LNCaP clone FGC (cell line): ENCODE measurements around the gene ATRNL1.

ENCODE experiments used
- DNase-seq: peaks from one replicate; pipeline ENCODE4 v3.0.0-alpha.2; 2011; ENCODE audit warnings: low read depth
- H3K4me3 ChIP-seq: 2 replicates; pipeline ENCODE4 v1.5.1; 2011; ENCODE audit warnings: mild to moderate bottlenecking, low read depth, low read length, control low read depth
- CTCF ChIP-seq: IDR thresholded peaks from 2 replicates; pipeline ENCODE4 v1.5.1; 2012; ENCODE audit warnings: mild to moderate bottlenecking; ENCODE audit not compliant: control insufficient read depth, insufficient read depth; ENCODE audit errors: extremely low read depth

Gene ATRNL1

GRCh38 chr10:115427611-115428010, 334.4 kb downstream of the ATRNL1 start:
- no peak for DNase-seq
- H3K4me3 ChIP-seq: no peak overlapping the region
- no peak for TF ChIP-seq CTCF

- H3K4me3 ChIP-seq: no peak overlapping the region
- peak; percentile 19 for DNase-seq
- TF ChIP-seq CTCF: peak; percentile 72
These were observed 339.1 kb downstream of the ATRNL1 start for GRCh38 chr10:115432188-115432819.

GRCh38 chr10:115436999-115437398, 343.8 kb downstream of the ATRNL1 start:
- DNase-seq: no peak
- TF ChIP-seq CTCF: no peak
- no peak overlapping the region for H3K4me3 ChIP-seq

GRCh38 chr10:115441907-115442545, 348.9 kb downstream of the ATRNL1 start:
- H3K4me3 ChIP-seq: no peak overlapping the region; the same call in 1 of the 2 replicates
- peak; percentile 66 for DNase-seq
- 0 out of 2 replicates have a peak, but pooled peaks have one; percentile 11 for TF ChIP-seq CTCF

GRCh38 chr10:115456812-115457211, 363.6 kb downstream of the ATRNL1 start:
- DNase-seq: no peak
- no peak overlapping the region for H3K4me3 ChIP-seq
- no peak for TF ChIP-seq CTCF

- DNase-seq: no peak
- H3K4me3 ChIP-seq: no peak overlapping the region
- no peak for TF ChIP-seq CTCF
These were observed 390.1 kb downstream of the ATRNL1 start for GRCh38 chr10:115483294-115483693.
